Measurements from ENCODE around the gene ARL8A. TPM values are rescaled to one million over a fixed set of nuclear protein-coding genes. Genes with fewer than 3 reads are reported as not detected.

ARL8A gene
- total RNA-seq, 2 experiments from 2014 or later: 25.8 to 33.7 TPM

DNA sequence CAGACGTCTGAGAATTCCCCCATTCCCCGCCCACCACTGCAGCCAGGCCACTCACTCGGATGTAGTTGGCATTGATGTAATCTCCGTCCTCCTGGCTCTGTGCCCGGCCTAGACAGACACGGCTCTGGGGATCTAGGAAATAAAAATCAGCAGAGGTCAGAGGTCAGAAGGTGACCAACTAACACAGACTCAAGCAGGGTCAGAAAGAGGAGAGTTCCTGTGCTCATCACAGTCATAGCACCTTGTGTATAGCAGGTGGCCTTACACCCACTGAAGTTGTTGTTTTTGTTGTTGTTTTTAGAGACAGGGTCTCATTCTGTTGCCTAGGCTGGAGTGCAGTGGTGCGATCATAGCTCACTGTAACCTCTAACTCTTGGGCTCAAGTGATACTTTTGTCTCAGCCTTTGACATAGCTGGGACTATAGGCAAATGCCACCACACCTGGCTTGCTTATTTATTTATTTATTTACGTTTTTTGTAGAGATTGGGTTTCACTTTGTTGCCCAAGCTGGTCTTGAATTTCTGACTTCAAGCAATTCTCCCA, 11.0 kb upstream of the ARL8A start:
- TF ChIP-seq, protein P1, sequence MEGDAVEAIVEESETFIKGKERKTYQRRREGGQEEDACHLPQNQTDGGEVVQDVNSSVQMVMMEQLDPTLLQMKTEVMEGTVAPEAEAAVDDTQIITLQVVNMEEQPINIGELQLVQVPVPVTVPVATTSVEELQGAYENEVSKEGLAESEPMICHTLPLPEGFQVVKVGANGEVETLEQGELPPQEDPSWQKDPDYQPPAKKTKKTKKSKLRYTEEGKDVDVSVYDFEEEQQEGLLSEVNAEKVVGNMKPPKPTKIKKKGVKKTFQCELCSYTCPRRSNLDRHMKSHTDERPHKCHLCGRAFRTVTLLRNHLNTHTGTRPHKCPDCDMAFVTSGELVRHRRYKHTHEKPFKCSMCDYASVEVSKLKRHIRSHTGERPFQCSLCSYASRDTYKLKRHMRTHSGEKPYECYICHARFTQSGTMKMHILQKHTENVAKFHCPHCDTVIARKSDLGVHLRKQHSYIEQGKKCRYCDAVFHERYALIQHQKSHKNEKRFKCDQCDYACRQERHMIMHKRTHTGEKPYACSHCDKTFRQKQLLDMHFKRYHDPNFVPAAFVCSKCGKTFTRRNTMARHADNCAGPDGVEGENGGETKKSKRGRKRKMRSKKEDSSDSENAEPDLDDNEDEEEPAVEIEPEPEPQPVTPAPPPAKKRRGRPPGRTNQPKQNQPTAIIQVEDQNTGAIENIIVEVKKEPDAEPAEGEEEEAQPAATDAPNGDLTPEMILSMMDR (IDR thresholded peaks at IDR 0.05): no peak
- ATAC-seq (no peak), DNase-seq (no peak)
- intact Hi-C loops (cut with micrococcal nuclease): no loop called here
- Mint-ChIP-seq H3K27ac (no peak overlapping the region), H3K36me3 (ENCODE audit: low read depth) (peaks cover 86% of the 10 kb centered on the region), H3K4me1 (ENCODE audit: low read depth) (peaks cover 47% of the 10 kb centered on the region), H3K9me3 (no peaks in the 10 kb centered on the region), H3K27me3 (no peaks in the 10 kb centered on the region), H3K4me3 (no peak overlapping the region)
- ChIA-PET POLR2A (interaction anchor here (1.2 to 13.6 kb wide), 3 partner anchors 10 to 20 kb away, joined by 3 to 124 read pairs (median 3); partner anchors contain the start of gene ARL8A), CTCF (interaction anchor here (0.6 to 2.8 kb wide), 21 partner anchors 10 to 555 kb away, joined by 3 to 38 read pairs (median 5); partner anchors contain the start of genes ARL8A, LGR6 and UBE2T)

- Mint-ChIP-seq H3K4me1 (ENCODE audit: low read depth) (peaks cover 48% of the 10 kb centered on the region), H3K36me3 (ENCODE audit: low read depth) (peaks cover 86% of the 10 kb centered on the region), H3K9me3 (no peaks in the 10 kb centered on the region), H3K27ac (peak overlapping the region; percentile 75), H3K27me3 (no peaks in the 10 kb centered on the region), H3K4me3 (no peak overlapping the region)
- CTCF ChIA-PET: interaction anchor here (0.6 to 2.8 kb wide), 23 partner anchors 8 to 554 kb away, joined by 3 to 38 read pairs (median 5); partner anchors contain the start of genes ARL8A, LGR6 and UBE2T
- TF ChIP-seq, protein P1 (IDR thresholded peaks at IDR 0.05): peak; percentile 72
- ATAC-seq (peak; percentile 68), DNase-seq (peak; percentile 71)
- intact Hi-C loops (cut with micrococcal nuclease): no loop called here
- POLR2A ChIA-PET: interaction anchor here (1.1 to 13.6 kb wide), 4 partner anchors 10 to 23 kb away, joined by 3 to 124 read pairs (median 5); partner anchors contain the start of gene ARL8A
Observed at GRCh38 chr1:202154766-202155477, 10.4 kb upstream of the ARL8A start.

DNA sequence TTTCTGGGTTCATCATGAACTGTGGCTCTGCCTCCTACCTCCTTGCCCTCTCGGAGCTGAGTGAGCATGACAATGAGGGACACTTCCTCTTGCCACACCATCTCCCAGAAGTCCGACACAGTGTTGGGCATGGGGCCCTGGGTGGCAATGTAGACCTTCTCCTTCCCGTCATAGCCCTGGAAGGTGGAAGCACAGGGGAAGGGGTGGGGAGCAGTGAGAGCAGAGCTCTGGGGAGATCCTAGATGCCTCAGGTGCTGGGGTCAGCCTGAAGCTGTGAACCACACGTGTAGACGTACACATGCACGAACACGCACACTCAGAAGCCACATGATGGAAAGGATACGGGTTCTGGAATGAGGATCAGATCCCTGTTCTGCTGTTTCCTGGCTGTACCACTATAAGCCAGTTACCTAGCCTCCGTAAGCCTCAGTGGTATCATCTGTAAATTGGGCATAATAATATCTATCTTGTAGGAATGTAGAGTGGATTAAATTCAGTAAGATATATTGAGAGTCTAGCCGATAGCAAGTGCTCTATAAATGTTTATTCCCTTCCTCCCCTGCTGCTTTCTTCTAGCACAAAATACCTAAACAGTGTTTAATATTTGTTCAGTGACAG, 9.7 kb upstream of the ARL8A start:
- intact Hi-C loops (cut with micrococcal nuclease): no loop called here
- Mint-ChIP-seq H3K27me3 (no peaks in the 10 kb centered on the region), H3K36me3 (ENCODE audit: low read depth) (peaks cover 81% of the 10 kb centered on the region), H3K4me1 (ENCODE audit: low read depth) (peaks cover 48% of the 10 kb centered on the region), H3K27ac (peak overlapping the region; percentile 75), H3K9me3 (no peaks in the 10 kb centered on the region), H3K4me3 (no peak overlapping the region)
- CTCF ChIA-PET: interaction anchor here (0.7 to 2.8 kb wide), 22 partner anchors 9 to 188 kb away, joined by 3 to 38 read pairs (median 4); partner anchors contain the start of genes ARL8A and UBE2T
- TF ChIP-seq, protein P1 (IDR thresholded peaks at IDR 0.05): no peak
- no peak for ATAC-seq
- DNase-seq: no peak
- POLR2A ChIA-PET: interaction anchor here (0.8 to 13.6 kb wide), 4 partner anchors 9 to 22 kb away, joined by 3 to 124 read pairs (median 5); partner anchors contain the start of gene ARL8A

DNA sequence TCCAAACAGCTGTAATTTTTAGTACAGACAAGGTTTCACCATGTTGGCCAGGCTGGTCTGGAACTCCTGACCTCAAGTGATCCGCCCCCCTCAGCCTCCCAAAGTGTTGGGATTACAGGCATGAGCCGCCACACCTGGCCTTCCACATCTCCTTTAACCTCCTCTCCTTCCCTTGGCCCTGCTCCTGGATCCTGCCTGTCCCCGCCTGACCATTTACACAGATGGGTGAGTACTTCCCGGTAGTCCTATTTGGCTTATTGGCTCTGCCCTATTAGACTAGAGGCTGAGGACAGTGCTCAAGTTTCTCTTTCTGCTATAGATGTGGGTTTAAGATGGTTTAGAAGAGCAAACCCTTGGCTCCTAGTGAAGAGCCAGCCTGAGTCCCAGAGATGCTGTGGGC, 8.7 kb upstream of the ARL8A start:
- POLR2A ChIA-PET: interaction anchor here (1.7 to 13.6 kb wide), 3 partner anchors 8 to 13 kb away, joined by 7 to 124 read pairs (median 14); partner anchors contain the start of genes ARL8A and PTPN7
- CTCF ChIA-PET: interaction anchor here (0.8 to 2.0 kb wide), 2 partner anchors 18 to 36 kb away, joined by 3 to 12 read pairs; no protein-coding TSS in a partner anchor
- intact Hi-C loops (cut with micrococcal nuclease): no loop called here
- Mint-ChIP-seq H3K4me3 (no peak overlapping the region), H3K27ac (peak overlapping the region; percentile 59), H3K4me1 (ENCODE audit: low read depth) (peaks cover 42% of the 10 kb centered on the region), H3K36me3 (ENCODE audit: low read depth) (peaks cover 79% of the 10 kb centered on the region), H3K9me3 (no peaks in the 10 kb centered on the region), H3K27me3 (no peaks in the 10 kb centered on the region)
- no peak for DNase-seq
- TF ChIP-seq, protein P1 (IDR thresholded peaks at IDR 0.05): no peak
- ATAC-seq: no peak

Data from activated CD8-positive, alpha-beta T cell treated with anti-CD3 and anti-CD28 coated beads for 36 hours (primary cell).